Heart right ventricle (tissue), 16 donors: ENCODE results near the gene ATP2B1. TPM values are rescaled to one million over a fixed set of nuclear protein-coding genes. Genes with fewer than 3 reads are reported as not detected.

Experiments used
- ATAC-seq, 8 donors: fragments of 200-7000 bp; cut with Tn5 transposase; one replicate each; pipeline ENCODE4 v1.9.1; 2020; ENCODE audit warnings: mild to moderate bottlenecking in 8 of 8, moderate library complexity in 8 of 8, moderate number of reproducible peaks in 1 of 8
- DNase-seq, 2 donors: peaks; one replicate each; pipeline ENCODE4 v3.0.0-alpha.2; 2020
- H3K27ac ChIP-seq, 10 donors: fragments of 200-600 bp; sonication (generic) in 2 of 10; one replicate each; pipeline versions ENCODE4 v1.5.0 to v1.8.0; 2020 to 2022; ENCODE audit warnings: mild to moderate bottlenecking in 3 of 10
- H3K27me3 ChIP-seq, 7 donors: fragments of 200-600 bp; one replicate each; pipeline ENCODE4 v1.8.0; 2021 to 2022; ENCODE audit warnings: mild to moderate bottlenecking in 2 of 7
- H3K36me3 ChIP-seq, 9 donors: fragments of 200-600 bp; sonication (generic) in 1 of 9; one replicate each; pipeline versions ENCODE4 v1.5.0 to v1.8.0; 2020 to 2022; ENCODE audit warnings: mild to moderate bottlenecking in 2 of 9
- H3K4me1 ChIP-seq, 9 donors: fragments of 200-600 bp; sonication (generic) in 1 of 9; one replicate each; pipeline versions ENCODE4 v1.5.0 to v1.8.0; 2020 to 2022; ENCODE audit warnings: mild to moderate bottlenecking in 4 of 9
- H3K4me3 ChIP-seq, 10 donors: fragments of 200-600 bp; sonication (generic) in 2 of 10; one replicate each; pipeline versions ENCODE4 v1.5.0 to v1.8.0; 2020 to 2022; ENCODE audit warnings: mild to moderate bottlenecking in 7 of 10, moderate library complexity in 2 of 10
- H3K9me3 ChIP-seq, 11 donors: fragments of 200-600 bp in 10 of 11; sonication (generic) in 2 of 11; one replicate each; pipeline versions ENCODE4 v1.5.0 to v1.8.0; 2013 to 2022; ENCODE audit warnings: mild to moderate bottlenecking in 2 of 11, control low read depth in 1 of 11, moderate library complexity in 1 of 11
- CTCF ChIP-seq, 9 donors: fragments of 200-600 bp; sonication (generic) in 2 of 9; IDR thresholded peaks; one replicate each; pipeline versions ENCODE4 v1.5.0 to v1.8.0; 2021 to 2022; ENCODE audit warnings: antibody characterized with exemption in 9 of 9, mild to moderate bottlenecking in 5 of 9, moderate library complexity in 1 of 9
- WGBS, 2 donors: extraction: QIAGEN DNeasy Blood & Tissue Kit; methylation state at CpG; one replicate each; pipeline ENCODE4 v1.1.7; 2013; ENCODE audit warnings: inconsistent platforms in 1 of 2; 5-methylcytosine and 5-hydroxymethylcytosine counted together
- intact Hi-C, 10 donors: fragments of 100-400 bp; cut with DNase I; formaldehyde crosslinking; loops; one replicate each; pipeline versions ENCODE4 v1.11.1 to v1.14.2; 2022
- polyA plus RNA-seq, 2 donors: library from polyadenylated mRNA; stranded (reverse); fragments of 200-250 nt; gene quantifications; one replicate each; pipeline ENCODE4 v1.2.3, GENCODE V29; 2013
- total RNA-seq, 10 donors: library from RNA; stranded (reverse); fragmentation: NEBNext Ultra II Directional in 3 of 10; extraction: Animal tissue kit (Norgen Biotek cat#: 25700) in 3 of 10; gene quantifications; one replicate each; pipeline versions ENCODE4 v1.2.1 to v1.2.4, GENCODE V29; 2021 to 2023
- donor health status: Arrhythmogenic right ventricular cardiomyopathy.
- donor health status: ischemic (EF 13 %, LVEDD 7.1; RV severe dilation, severe dysfunction).
- donor health status: healthy with polysubstance abuse.
- donor health status: DM: no; HTN: yes; CAD: no.
- donor health status: DM: no; HTN: no; CAD: no.
- donor health status: ischemic (EF 25% LVEDD 6.9; RV normal size, moderate dysfunction).
- donor health status: ischemic (EF 25% LVEDD 5.7; RV mildly dilated, moderate dysfunction).
- donor health status: healthy.
- donor health status: DM: yes; HTN: yes; CAD: no.
- donor health status: Ischemic cardiomyopathy.
- donor health status: ischemic (EF 35%, LVEDD 5.7; RV mildly dilated, moderate dysfunction).
- donor health status: nonischemic (EF 11% LVEDD 7.7; RV severe dilation, severe dysfunction).
- donor health status: DM: yes; HTN: yes; CAD: no.
- donor health status: PGD.
- donor health status: ischemic (EF 29% LVEDD 5.4; RV normal size, mild dysfunction).
- donor health status: nonischemic (EF 23%, LVEDD 6.1; RV moderate dilation, normal function).

ATP2B1 gene
- total and polyA plus RNA-seq, 12 donors, result 5.9 to 20.5 (median 15.2) TPM

GRCh38 chr12:89565002-89565401 lies 143.6 kb downstream of the ATP2B1 start:
- Histone ChIP-seq H3K27ac (no peak overlapping the region), H3K27me3 (peaks cover 0 to 4% (median 0%) of the 10 kb centered on the region in 7 donors), H3K36me3 (no peaks in the 10 kb centered on the region), H3K4me3 (no peak overlapping the region), H3K4me1 (no peaks in the 10 kb centered on the region), H3K9me3 (no peaks in the 10 kb centered on the region)
- TF ChIP-seq CTCF (IDR thresholded peaks at IDR 0.05), result no peak
- ATAC-seq (no peak), DNase-seq (no peak)
- intact Hi-C loops, result no loop called here

DNA sequence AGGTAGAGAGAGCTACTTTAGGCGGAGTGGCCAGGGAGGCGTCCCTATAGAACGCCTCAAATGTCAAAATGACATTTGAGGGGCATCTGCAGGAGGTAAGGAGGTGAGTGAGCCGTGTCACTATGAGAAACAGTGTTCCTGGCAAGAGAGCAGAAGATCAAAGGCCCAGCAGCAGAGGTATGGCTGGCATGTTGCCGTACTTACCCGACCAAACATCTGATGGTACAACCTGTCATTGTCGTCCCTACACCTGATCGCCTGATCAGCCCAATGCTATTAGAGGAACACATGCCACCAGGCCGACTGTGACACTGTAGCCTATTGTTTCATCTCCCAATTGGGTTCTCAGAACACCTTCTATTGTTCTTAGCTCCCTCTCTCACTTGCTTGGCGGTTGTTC lies 148.9 kb downstream of the ATP2B1 start:
- H3K9me3 ChIP-seq, result no peaks in the 10 kb centered on the region
- H3K36me3 ChIP-seq, result no peaks in the 10 kb centered on the region
- no peak overlapping the region for H3K4me3 ChIP-seq
- WGBS, 2 donors, result 89 to 92% methylated on average over 10 of the region's 10 CpGs
- H3K27ac ChIP-seq, result no peak overlapping the region
- no peak for TF ChIP-seq CTCF (IDR thresholded peaks at IDR 0.05)
- H3K4me1 ChIP-seq, result peaks cover 0 to 3% (median 0%) of the 10 kb centered on the region in 9 donors
- ATAC-seq, result no peak
- no peak for DNase-seq
- intact Hi-C loops, result no loop called here
- H3K27me3 ChIP-seq, result peaks cover 0 to 4% (median 0%) of the 10 kb centered on the region in 7 donors

DNA sequence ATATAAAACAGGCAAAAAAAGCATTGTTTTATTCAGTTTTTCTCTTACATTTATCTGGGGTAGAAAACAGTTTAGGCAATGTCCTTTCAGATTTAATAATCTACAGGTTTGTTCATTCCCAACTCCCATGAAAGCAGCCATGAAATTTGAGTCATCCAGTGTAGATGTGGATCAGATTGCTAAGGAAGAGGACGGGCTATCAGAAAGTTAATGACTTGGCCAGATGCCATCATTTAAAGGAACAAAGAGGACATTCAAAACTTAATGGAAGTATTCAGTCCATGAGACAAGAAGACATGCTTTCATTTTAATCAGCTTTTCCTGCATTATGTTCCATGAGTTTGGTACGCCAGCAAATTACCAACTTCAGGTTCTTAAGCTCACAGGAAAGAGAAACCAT lies 151.7 kb downstream of the ATP2B1 start:
- no peak for ATAC-seq
- WGBS, 2 donors, result 37 to 53% methylated on average over 2 of the region's 2 CpGs
- DNase-seq, result no peak
- no peaks in the 10 kb centered on the region for H3K27me3 ChIP-seq
- H3K9me3 ChIP-seq, result no peaks in the 10 kb centered on the region
- intact Hi-C loops, result no loop called here
- TF ChIP-seq CTCF (IDR thresholded peaks at IDR 0.05), result no peak
- H3K36me3 ChIP-seq, result no peaks in the 10 kb centered on the region
- H3K27ac ChIP-seq, result no peak overlapping the region
- peaks cover 0 to 3% (median 0%) of the 10 kb centered on the region in 9 donors for H3K4me1 ChIP-seq
- no peak overlapping the region for H3K4me3 ChIP-seq

DNA sequence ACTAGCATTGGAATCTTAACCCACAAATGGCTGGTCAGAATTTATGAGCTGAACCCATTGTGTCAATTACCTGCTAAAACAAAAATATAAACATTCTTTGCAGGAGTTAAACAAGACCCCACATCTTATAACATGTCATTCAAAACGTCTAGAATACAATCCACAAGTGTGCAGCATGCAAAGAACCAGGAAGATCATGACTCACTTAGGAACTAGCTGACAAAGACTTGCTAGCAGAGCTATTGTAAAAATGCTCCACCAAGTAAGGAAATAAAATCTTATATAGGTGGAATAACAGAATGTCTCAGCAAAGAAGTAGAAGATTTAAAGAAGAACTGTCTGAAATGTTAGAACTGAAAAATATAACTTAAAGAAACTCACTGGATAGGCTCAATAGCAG lies 156.3 kb downstream of the ATP2B1 start:
- WGBS, 2 donors, result 39 to 45% methylated on average over 1 of the region's 1 CpG
- DNase-seq (no peak), ATAC-seq (no peak)
- H3K36me3 ChIP-seq, result no peaks in the 10 kb centered on the region
- H3K27ac ChIP-seq, result no peak overlapping the region
- no peak overlapping the region for H3K4me3 ChIP-seq
- H3K27me3 ChIP-seq, result no peaks in the 10 kb centered on the region
- no peak for TF ChIP-seq CTCF (IDR thresholded peaks at IDR 0.05)
- intact Hi-C loops, result no loop called here
- H3K4me1 ChIP-seq, result peaks cover 0 to 3% (median 0%) of the 10 kb centered on the region in 9 donors
- H3K9me3 ChIP-seq, result no peaks in the 10 kb centered on the region

- no peaks in the 10 kb centered on the region for H3K4me1 ChIP-seq
- no peaks in the 10 kb centered on the region for H3K27me3 ChIP-seq
- H3K9me3 ChIP-seq, result no peaks in the 10 kb centered on the region
- no peak overlapping the region for H3K4me3 ChIP-seq
- intact Hi-C loops, result no loop called here
- WGBS, 2 donors, result 94 to 97% methylated on average over 2 of the region's 2 CpGs
- H3K27ac ChIP-seq, result no peak overlapping the region
- DNase-seq, result no peak
- no peak for TF ChIP-seq CTCF (IDR thresholded peaks at IDR 0.05)
- no peaks in the 10 kb centered on the region for H3K36me3 ChIP-seq
- ATAC-seq, result no peak
Measured at GRCh38 chr12:89551747-89552146, 156.9 kb downstream of the ATP2B1 start.
